Measurements from ENCODE around the gene SLC22A17.
"Not testable (repeated sequence)": the region's sequence is repeated elsewhere in the genome, so short reads cannot be mapped to it uniquely, and the experiment has no call there.

Gene SLC22A17
- 0 to 0.97 (median 0.04) reads per million in 18 experiments for total RNA-seq

GRCh38 chr14:23352506-23353432 is at the start of gene SLC22A17:
TSS of gene SLC22A17 (minus strand) at chr14:23352887.
- peak in 1 of 2 donors; percentile 8 for DNase-seq

GRCh38 chr14:23401291-23401690 is 48.6 kb upstream of the SLC22A17 start:
- peak; percentile 16 to 34 for DNase-seq

- DNase-seq = not testable (repeated sequence)
Measured at GRCh38 chr14:23400496-23401149, 47.9 kb upstream of the SLC22A17 start.

- DNase-seq = peak in 1 of 2 donors; percentile 1
Measured at GRCh38 chr14:23399591-23399990, 46.9 kb upstream of the SLC22A17 start.

GRCh38 chr14:23399136-23399535 is 46.4 kb upstream of the SLC22A17 start:
- no peak for DNase-seq

- DNase-seq = no peak
Measured at GRCh38 chr14:23398348-23398747, 45.7 kb upstream of the SLC22A17 start.

- no peak for DNase-seq
Measured at GRCh38 chr14:23396781-23397407, 44.2 kb upstream of the SLC22A17 start.

GRCh38 chr14:23396126-23396525 is 43.4 kb upstream of the SLC22A17 start:
- DNase-seq = no peak

GRCh38 chr14:23392613-23393012 is 39.9 kb upstream of the SLC22A17 start:
- no peak for DNase-seq

GRCh38 chr14:23389871-23390270 is 37.2 kb upstream of the SLC22A17 start:
- DNase-seq = not testable (repeated sequence)

- DNase-seq = no peak
Measured at GRCh38 chr14:23389396-23389795, 36.7 kb upstream of the SLC22A17 start.

- no peak for DNase-seq
Measured at GRCh38 chr14:23388996-23389395, 36.3 kb upstream of the SLC22A17 start.

GRCh38 chr14:23387916-23388882 is 35.5 kb upstream of the SLC22A17 start:
- no peak for DNase-seq

- no peak for DNase-seq
Measured at GRCh38 chr14:23386999-23387398, 34.3 kb upstream of the SLC22A17 start.

GRCh38 chr14:23386266-23386657 is 33.6 kb upstream of the SLC22A17 start:
- DNase-seq = not testable (repeated sequence)

- no peak for DNase-seq
Measured at GRCh38 chr14:23385642-23386265, 33.1 kb upstream of the SLC22A17 start.

- no peak for DNase-seq
Measured at GRCh38 chr14:23385244-23385641, 32.6 kb upstream of the SLC22A17 start.

- DNase-seq = no peak
Measured at GRCh38 chr14:23384364-23385080, 31.8 kb upstream of the SLC22A17 start.

- DNase-seq = no peak
Measured at GRCh38 chr14:23382731-23383440, 30.2 kb upstream of the SLC22A17 start.

GRCh38 chr14:23382276-23382675 is 29.6 kb upstream of the SLC22A17 start:
- no peak for DNase-seq
